GM21447 (cell line): ENCODE measurements around the gene CHAT.

ENCODE experiments used
- ATAC-seq: cut with Tn5 transposase; IDR thresholded peaks from one replicate; pipeline ENCODE4 v1.9.1; 2021; ENCODE audit not compliant: unreplicated experiment

The CHAT gene

GRCh38 chr10:49611816-49612512 lies 1.9 kb upstream of the CHAT start:
- no peak for ATAC-seq

GRCh38 chr10:49612513-49613164 lies 1.2 kb upstream of the CHAT start:
- ATAC-seq, result no peak

GRCh38 chr10:49613165-49613881 lies 514 bp upstream of the CHAT start:
- no peak for ATAC-seq

- ATAC-seq, result no peak
Observed at GRCh38 chr10:49614242-49615198, 683 bp downstream of the CHAT start.

GRCh38 chr10:49615213-49615612 lies 1.4 kb downstream of the CHAT start:
- no peak for ATAC-seq

GRCh38 chr10:49615721-49616120 lies 1.9 kb downstream of the CHAT start:
- no peak for ATAC-seq

- no peak for ATAC-seq
Observed at GRCh38 chr10:49616421-49617101, 2.7 kb downstream of the CHAT start.

- ATAC-seq, result no peak
Observed at GRCh38 chr10:49617121-49618020, 3.5 kb downstream of the CHAT start.

GRCh38 chr10:49618821-49619220 lies 5.0 kb downstream of the CHAT start:
- ATAC-seq, result no peak

GRCh38 chr10:49619613-49620012 lies 5.8 kb downstream of the CHAT start:
- no peak for ATAC-seq

- ATAC-seq, result no peak
Observed at GRCh38 chr10:49620286-49620810, 6.5 kb downstream of the CHAT start.

- no peak for ATAC-seq
Observed at GRCh38 chr10:49620841-49621378, 7.1 kb downstream of the CHAT start.

- no peak for ATAC-seq
Observed at GRCh38 chr10:49621561-49621960, 7.7 kb downstream of the CHAT start.

- ATAC-seq, result no peak
Observed at GRCh38 chr10:49622426-49623425, 8.9 kb downstream of the CHAT start.

GRCh38 chr10:49624629-49625028 lies 10.8 kb downstream of the CHAT start:
- ATAC-seq, result no peak

GRCh38 chr10:49625411-49625810 lies 11.6 kb downstream of the CHAT start:
- ATAC-seq, result no peak

GRCh38 chr10:49627038-49627437 lies 13.2 kb downstream of the CHAT start:
- no peak for ATAC-seq
